Astrocyte (in vitro differentiated cells and primary cell): Measurements from ENCODE around the gene EYS.

Source experiments
- CTCF ChIP-seq: IDR thresholded peaks from 2 replicates; pipeline ENCODE4 v1.5.1; 2011; ENCODE audit warnings: low read depth, mild to moderate bottlenecking, inconsistent platforms, low read length, moderate library complexity; ENCODE audit not compliant: insufficient read depth
- EZH2 ChIP-seq: IDR thresholded peaks from 2 replicates; pipeline ENCODE4 v1.6.1; 2012; ENCODE audit warnings: mild to moderate bottlenecking, low read length, inconsistent platforms; ENCODE audit not compliant: insufficient read depth

GRCh38 chr6:63935732-63936131, 1771.3 kb downstream of the EYS start:
- TF ChIP-seq CTCF (no peak), EZH2 (no peak)
